SK-N-DZ (cell line): ENCODE data around the gene TRIM15.
"Not testable (repeated sequence)": the region's sequence is repeated elsewhere in the genome, so short reads cannot be mapped to it uniquely, and the experiment has no call there.

Source experiments
- DNase-seq: peaks from one replicate; pipeline ENCODE4 v3.0.0-alpha.2; 2015; ENCODE audit warnings: low spot score

The TRIM15 gene

GRCh38 chr6:30162265-30163089, 869 bp upstream of the TRIM15 start:
- no peak for DNase-seq

GRCh38 chr6:30163918-30164654, 740 bp downstream of the TRIM15 start:
- DNase-seq = no peak

- DNase-seq = no peak
Observed at GRCh38 chr6:30164714-30165113, 1.4 kb downstream of the TRIM15 start.

GRCh38 chr6:30165238-30165637, 1.9 kb downstream of the TRIM15 start:
- not testable (repeated sequence) for DNase-seq

- no peak for DNase-seq
Observed at GRCh38 chr6:30167101-30167500, 3.8 kb downstream of the TRIM15 start.

- DNase-seq = no peak
Observed at GRCh38 chr6:30168741-30169140, 5.4 kb downstream of the TRIM15 start.

- DNase-seq = peak; percentile 61
Observed at GRCh38 chr6:30169658-30170614, 6.6 kb downstream of the TRIM15 start.

- peak; percentile 65 for DNase-seq
Observed at GRCh38 chr6:30171677-30172471, 8.5 kb downstream of the TRIM15 start.

GRCh38 chr6:30172681-30173080, 9.3 kb downstream of the TRIM15 start:
- no peak for DNase-seq

GRCh38 chr6:30175765-30176164, 12.4 kb downstream of the TRIM15 start:
- DNase-seq = no peak

- DNase-seq = no peak
Observed at GRCh38 chr6:30178837-30179236, 15.5 kb downstream of the TRIM15 start.

GRCh38 chr6:30180145-30180544, 16.8 kb downstream of the TRIM15 start:
- no peak for DNase-seq

- DNase-seq = no peak
Observed at GRCh38 chr6:30184417-30185031, 21.2 kb downstream of the TRIM15 start.

GRCh38 chr6:30185846-30186484, 22.6 kb downstream of the TRIM15 start:
- DNase-seq = no peak

- no peak for DNase-seq
Observed at GRCh38 chr6:30188541-30188940, 25.2 kb downstream of the TRIM15 start.

- no peak for DNase-seq
Observed at GRCh38 chr6:30192076-30192475, 28.7 kb downstream of the TRIM15 start.

- DNase-seq = no peak
Observed at GRCh38 chr6:30194797-30195690, 31.7 kb downstream of the TRIM15 start.

GRCh38 chr6:30195951-30196350, 32.6 kb downstream of the TRIM15 start:
- DNase-seq = no peak

- no peak for DNase-seq
Observed at GRCh38 chr6:30196376-30196775, 33.0 kb downstream of the TRIM15 start.
